ENCODE data around the gene ANK2.

Gene ANK2

GRCh38 chr4:113375964-113376666, 326.7 kb downstream of the ANK2 start:
- ATAC-seq (ENCODE audit: insufficient read depth, low read depth) (no peak), DNase-seq (no peak)
- no peaks in the 10 kb centered on the region for H3K4me1 ChIP-seq (ENCODE audit: insufficient read depth, low read length)
- peaks cover under 1% of the 10 kb centered on the region for H3K27me3 ChIP-seq (ENCODE audit: insufficient read depth, low read length, poor library complexity)
- no peak overlapping the region for H2AFZ ChIP-seq (ENCODE audit: low read depth, low read length)
- no peaks in the 10 kb centered on the region for H3K79me2 ChIP-seq (ENCODE audit: insufficient read depth, low read length)
- H3K4me3 ChIP-seq (ENCODE audit: low read depth in 1 of 2, low read length in 2 of 2), result no peak overlapping the region
- no peaks in the 10 kb centered on the region for H3K9me3 ChIP-seq (ENCODE audit: insufficient read depth, low read length, severe bottlenecking)
- no peak overlapping the region for H3K4me2 ChIP-seq (ENCODE audit: insufficient read depth, low read length)
- no peak for TF ChIP-seq CTCF (IDR thresholded peaks at IDR 0.05; ENCODE audit: borderline replicate concordance, extremely low read depth, low read length, poor library complexity, severe bottlenecking)
- TF ChIP-seq EZH2 (IDR thresholded peaks at IDR 0.05; ENCODE audit: borderline replicate concordance, low read depth, low read length, severe bottlenecking), result no peak
- H3K27ac ChIP-seq (ENCODE audit: low read length), result no peak overlapping the region
- H4K20me1 ChIP-seq (ENCODE audit: insufficient read depth, low read length), result no peaks in the 10 kb centered on the region
- no peak overlapping the region for H3K9ac ChIP-seq (ENCODE audit: low read depth, low read length)
- H3K36me3 ChIP-seq (ENCODE audit: insufficient read depth, low read length), result no peaks in the 10 kb centered on the region

GRCh38 chr4:113378836-113379235, 329.4 kb downstream of the ANK2 start:
- TF ChIP-seq CTCF (IDR thresholded peaks at IDR 0.05; ENCODE audit: borderline replicate concordance, extremely low read depth, low read length, poor library complexity, severe bottlenecking) (no peak), EZH2 (IDR thresholded peaks at IDR 0.05; ENCODE audit: borderline replicate concordance, low read depth, low read length, severe bottlenecking) (no peak)
- no peaks in the 10 kb centered on the region for H4K20me1 ChIP-seq (ENCODE audit: insufficient read depth, low read length)
- H3K9ac ChIP-seq (ENCODE audit: low read depth, low read length), result no peak overlapping the region
- DNase-seq, result no peak
- H3K4me1 ChIP-seq (ENCODE audit: insufficient read depth, low read length), result no peaks in the 10 kb centered on the region
- H3K36me3 ChIP-seq (ENCODE audit: insufficient read depth, low read length), result no peaks in the 10 kb centered on the region
- H3K9me3 ChIP-seq (ENCODE audit: insufficient read depth, low read length, severe bottlenecking), result no peaks in the 10 kb centered on the region
- H3K79me2 ChIP-seq (ENCODE audit: insufficient read depth, low read length), result no peaks in the 10 kb centered on the region
- no peak for ATAC-seq (ENCODE audit: insufficient read depth, low read depth)
- no peak overlapping the region for H3K27ac ChIP-seq (ENCODE audit: low read length)
- no peak overlapping the region for H3K4me3 ChIP-seq (ENCODE audit: low read depth in 1 of 2, low read length in 2 of 2)
- no peak overlapping the region for H3K4me2 ChIP-seq (ENCODE audit: insufficient read depth, low read length)
- peaks cover 4% of the 10 kb centered on the region for H3K27me3 ChIP-seq (ENCODE audit: insufficient read depth, low read length, poor library complexity)
- H2AFZ ChIP-seq (ENCODE audit: low read depth, low read length), result no peak overlapping the region

- ATAC-seq (ENCODE audit: insufficient read depth, low read depth), result no peak
- H3K4me2 ChIP-seq (ENCODE audit: insufficient read depth, low read length), result no peak overlapping the region
- H4K20me1 ChIP-seq (ENCODE audit: insufficient read depth, low read length), result no peaks in the 10 kb centered on the region
- no peak overlapping the region for H3K9ac ChIP-seq (ENCODE audit: low read depth, low read length)
- TF ChIP-seq EZH2 (IDR thresholded peaks at IDR 0.05; ENCODE audit: borderline replicate concordance, low read depth, low read length, severe bottlenecking) (no peak), CTCF (IDR thresholded peaks at IDR 0.05; ENCODE audit: borderline replicate concordance, extremely low read depth, low read length, poor library complexity, severe bottlenecking) (no peak)
- H2AFZ ChIP-seq (ENCODE audit: low read depth, low read length), result no peak overlapping the region
- H3K4me1 ChIP-seq (ENCODE audit: insufficient read depth, low read length), result no peaks in the 10 kb centered on the region
- no peak overlapping the region for H3K27ac ChIP-seq (ENCODE audit: low read length)
- H3K4me3 ChIP-seq (ENCODE audit: low read depth in 1 of 2, low read length in 2 of 2), result no peak overlapping the region
- no peaks in the 10 kb centered on the region for H3K79me2 ChIP-seq (ENCODE audit: insufficient read depth, low read length)
- peaks cover 8% of the 10 kb centered on the region for H3K27me3 ChIP-seq (ENCODE audit: insufficient read depth, low read length, poor library complexity)
- no peak for DNase-seq
- H3K36me3 ChIP-seq (ENCODE audit: insufficient read depth, low read length), result no peaks in the 10 kb centered on the region
- H3K9me3 ChIP-seq (ENCODE audit: insufficient read depth, low read length, severe bottlenecking), result no peaks in the 10 kb centered on the region
These were observed 333.3 kb downstream of the ANK2 start for GRCh38 chr4:113382704-113383103.
